Measurements from ENCODE around the gene SPACA7.

Gene SPACA7

DNA sequence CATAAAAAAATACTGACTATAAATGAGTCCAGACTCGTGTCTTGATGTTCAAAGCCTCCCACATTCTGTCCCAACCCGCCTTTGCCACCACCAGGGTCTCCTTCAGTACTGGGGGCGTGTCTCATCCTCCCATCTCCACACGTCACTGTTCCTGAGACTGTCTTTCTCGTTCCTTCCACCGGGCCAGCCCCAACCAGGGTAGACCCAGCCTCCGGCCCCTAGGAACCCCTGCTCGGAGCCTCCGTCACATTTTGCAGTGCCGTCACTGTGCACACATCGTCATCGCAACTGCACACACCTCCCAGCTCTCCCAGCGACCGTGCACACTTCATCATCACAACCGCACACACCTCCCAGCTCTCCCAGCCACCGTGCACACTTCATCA is 73.4 kb downstream of the SPACA7 start:
- DNase-seq: no peak

- no peak for DNase-seq
Observed at GRCh38 chr13:112450118-112450903, 74.2 kb downstream of the SPACA7 start.

DNA sequence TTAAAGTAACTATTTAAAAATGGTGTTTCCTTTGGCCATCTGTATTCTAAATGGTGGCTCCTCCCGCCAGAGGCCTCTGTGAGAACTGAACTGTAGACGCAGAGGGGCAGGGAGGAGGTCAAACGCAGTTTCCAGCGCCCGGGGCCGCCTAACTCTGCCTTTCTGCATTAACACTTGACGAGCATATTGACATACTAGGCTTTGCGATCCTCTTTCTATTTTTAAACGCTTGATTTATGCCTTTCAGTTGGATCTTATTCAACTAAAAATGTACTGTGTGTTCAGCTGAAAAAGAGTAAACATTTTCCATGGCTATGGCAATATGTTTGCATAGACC is 74.7 kb downstream of the SPACA7 start:
- DNase-seq: peak; percentile 92

GRCh38 chr13:112451512-112452379 is 75.6 kb downstream of the SPACA7 start:
- no peak for DNase-seq

- no peak for DNase-seq
Observed at GRCh38 chr13:112452380-112453206, 76.4 kb downstream of the SPACA7 start.

DNA sequence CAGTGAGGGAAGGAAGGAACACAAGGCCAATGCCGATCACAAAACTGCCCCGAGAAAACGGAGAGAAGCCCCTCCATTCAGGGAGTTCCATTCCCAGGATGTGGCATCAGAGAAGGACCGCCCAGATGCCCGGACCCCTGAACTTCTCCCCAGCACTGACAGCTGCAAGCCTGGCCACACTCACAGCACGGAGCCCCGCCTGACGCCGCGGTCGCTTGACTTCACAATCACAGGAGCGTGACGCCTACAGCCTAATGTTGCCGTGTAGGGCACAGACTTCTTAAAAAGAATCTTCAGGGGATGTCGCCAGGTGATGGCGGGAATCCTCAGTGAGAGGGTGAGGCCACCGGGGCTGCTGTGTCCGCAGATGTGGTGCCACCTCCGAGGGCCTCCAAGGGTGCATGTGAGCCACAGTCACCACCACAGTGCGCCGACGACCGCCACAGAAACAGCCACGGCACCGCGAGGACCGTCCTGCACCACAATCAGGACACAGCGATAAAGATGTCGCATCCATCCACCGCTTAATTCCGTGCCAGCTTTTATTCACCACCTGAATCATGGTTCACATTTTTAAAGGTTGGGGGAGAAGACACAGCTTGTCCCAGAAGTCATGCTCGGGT is 77.2 kb downstream of the SPACA7 start:
- DNase-seq: no peak

DNA sequence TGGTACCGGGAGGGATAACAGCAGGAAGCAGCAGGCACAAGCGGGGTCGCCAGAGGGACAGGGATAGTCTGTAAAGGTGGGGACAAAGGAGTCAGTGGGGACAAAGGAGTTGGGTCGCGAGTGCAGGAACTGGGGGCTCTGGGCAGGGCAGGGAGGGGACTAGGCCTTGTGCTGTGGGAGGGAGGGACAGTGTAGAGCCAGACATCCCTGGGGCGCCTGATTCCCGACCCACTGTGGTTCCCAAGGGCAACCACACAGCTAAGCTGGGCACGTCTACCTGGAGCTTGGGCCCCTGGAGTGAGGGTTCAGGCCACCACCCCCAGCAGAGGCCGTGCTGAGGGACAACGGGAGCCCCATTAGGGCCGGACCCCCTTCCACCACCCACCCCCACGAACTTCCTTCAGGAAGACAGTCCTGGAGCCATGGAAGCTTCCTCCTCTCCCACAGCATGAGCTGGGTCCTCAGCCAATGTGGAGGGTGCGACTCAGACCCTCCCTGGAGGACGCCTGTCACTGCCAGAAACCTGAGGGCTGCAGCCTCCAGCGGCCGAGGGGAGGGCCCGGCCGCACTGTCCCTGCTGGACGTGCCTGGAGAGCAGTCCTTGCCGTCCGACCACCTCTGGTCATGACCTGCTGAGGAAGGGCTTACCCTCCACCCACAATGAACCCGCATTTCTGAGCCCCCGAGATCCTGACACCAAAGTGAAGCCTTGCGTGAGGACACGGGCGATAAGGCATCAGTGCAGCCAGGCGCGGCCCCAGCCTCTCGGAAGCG is 77.9 kb downstream of the SPACA7 start:
- DNase-seq: no peak

DNA sequence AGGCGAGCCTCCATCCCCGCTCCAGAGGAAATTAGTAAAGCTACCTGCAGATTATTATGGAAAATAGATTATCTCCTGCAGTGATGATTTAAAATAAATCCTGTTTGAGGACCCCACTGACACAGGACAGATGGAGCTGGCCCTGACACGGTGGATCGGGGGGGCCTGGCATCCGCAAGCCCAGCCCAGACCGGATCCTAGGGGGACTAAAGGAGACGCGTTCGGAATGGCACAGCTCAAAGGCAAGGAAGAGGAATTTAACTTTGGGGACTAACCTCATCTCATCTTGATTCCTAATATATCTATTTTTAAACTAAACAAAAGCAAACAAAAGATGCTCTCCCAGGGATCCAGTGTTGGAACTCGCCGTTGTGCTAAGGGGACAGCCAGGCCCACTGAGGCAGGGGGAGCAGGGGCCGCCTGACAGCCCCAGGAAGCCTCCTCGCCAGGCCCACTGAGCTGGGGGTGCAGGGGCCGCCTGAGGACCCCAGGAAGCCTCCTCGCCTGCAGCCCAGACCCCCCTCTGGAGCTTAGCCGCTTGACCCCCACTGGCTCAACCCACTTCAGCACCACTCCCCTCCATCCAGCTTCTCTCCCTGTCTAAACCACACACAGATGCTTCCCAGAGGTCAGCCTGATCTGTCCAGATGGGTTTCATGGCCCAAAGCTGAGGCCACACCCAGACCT is 78.6 kb downstream of the SPACA7 start:
- DNase-seq: no peak

DNA sequence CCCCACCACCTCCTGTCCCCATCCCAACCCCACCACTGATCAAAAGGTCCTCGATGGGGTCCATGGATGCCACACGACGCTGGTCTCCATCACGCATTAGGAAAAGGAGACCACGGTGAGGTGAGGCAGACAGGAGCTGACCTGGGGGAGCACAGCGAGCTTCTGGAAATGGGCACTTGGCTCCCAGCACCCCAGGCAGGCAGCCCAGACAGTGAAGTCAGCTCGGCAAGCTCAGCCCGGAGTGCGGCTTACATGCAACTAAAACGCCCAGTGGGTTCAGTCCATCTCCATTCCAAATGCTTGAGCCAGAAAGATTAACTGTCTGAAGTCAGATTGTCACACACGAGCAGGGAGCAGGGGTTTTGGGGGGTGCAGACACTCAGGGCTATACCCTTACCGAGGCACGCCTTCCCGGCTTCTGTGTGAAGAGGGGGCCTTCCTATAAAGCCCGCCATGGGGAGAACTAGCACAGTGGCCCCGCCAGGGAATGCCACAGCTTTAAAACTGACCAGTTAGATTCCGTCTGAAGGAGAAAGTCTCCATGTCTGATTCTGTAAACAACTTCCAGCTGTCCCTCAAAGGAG is 79.4 kb downstream of the SPACA7 start:
- no peak for DNase-seq

DNA sequence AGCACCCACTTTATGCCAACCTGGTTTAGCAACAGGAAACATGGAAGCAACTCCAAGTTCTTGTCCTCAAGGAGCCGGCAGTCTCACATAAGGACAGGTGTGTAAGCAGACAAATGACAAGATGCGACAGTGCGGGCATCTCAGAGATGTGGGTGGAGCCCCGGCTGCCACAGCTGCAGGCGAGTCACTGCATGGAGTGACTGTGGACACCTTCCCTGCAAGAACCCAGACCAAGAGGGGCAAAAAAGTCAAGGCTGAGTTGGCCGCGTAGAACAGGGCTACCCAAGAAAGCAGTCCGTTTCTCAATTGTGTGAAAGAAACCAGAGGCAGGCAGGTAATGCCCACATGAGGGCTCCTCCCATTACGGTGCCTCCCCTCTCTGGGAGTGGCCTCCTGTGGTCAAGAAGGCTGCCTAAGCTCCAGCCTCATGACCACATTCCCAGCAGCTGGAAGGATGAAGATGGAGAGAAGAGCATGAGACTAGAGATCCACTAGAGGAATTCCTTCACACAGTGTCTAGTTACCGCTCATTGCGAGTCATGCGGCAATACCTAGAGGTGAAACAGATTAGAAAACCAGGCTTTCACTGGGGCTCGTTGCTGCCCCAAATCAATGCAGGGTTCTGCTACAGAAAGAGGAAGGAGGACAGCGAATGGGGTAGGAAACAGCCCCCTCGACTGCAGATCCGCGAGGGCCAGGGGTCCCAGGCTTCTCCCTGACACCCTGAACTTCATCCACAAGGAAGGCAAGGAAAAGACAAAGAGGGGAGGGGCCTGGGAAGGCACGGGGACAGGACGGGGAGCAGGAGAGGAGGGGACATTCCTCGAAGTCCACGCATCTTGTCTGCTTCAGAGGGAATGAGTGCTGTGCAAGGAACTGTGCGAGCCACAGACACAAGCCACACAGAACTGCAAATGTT is 80.2 kb downstream of the SPACA7 start:
- no peak for DNase-seq

- DNase-seq: no peak
Observed at GRCh38 chr13:112457081-112457480, 80.9 kb downstream of the SPACA7 start.

DNA sequence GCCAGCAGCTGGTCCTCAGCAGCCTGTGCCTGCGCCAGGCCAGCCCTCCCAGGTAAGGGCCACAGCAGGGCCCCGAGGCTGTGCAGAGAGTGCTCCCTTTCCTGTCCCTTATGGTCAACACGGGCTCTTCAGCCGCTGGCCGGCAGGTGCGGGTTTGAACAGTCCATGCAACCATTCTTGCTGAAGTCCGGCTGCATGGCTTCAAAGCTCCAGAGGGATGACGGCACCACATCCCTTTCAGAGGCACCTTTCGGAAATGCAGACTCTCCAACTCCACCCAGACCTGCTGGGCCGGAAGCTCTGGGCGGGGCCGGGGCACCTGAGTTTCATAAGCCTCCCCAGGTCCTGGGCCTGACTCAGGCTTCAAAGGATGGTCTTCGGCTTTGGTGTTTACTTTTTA is 81.3 kb downstream of the SPACA7 start:
- DNase-seq: no peak

- DNase-seq: no peak
Observed at GRCh38 chr13:112462408-112462807, 86.3 kb downstream of the SPACA7 start.

DNA sequence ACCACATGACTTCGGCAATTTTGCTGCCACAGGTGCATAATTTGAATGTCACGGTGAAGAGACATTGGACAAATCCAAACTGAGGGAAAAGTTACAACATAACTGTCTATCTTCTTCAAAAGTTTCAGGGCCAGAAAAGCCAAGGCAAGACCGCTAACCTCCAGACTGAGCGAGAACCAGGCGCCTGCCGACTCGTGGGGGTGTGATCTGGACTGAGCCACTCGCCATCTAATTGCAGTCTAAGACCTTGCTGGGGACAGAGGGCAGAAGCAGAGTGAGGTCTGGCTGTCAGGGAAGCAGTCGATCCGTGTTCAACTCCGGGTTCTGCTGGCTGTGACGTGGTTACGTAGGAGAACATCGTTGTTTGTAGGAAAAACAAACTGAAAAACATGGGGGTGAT is 88.6 kb downstream of the SPACA7 start:
- no peak for DNase-seq

- no peak for DNase-seq
Observed at GRCh38 chr13:112465251-112466131, 89.3 kb downstream of the SPACA7 start.

GRCh38 chr13:112466132-112467058 is 90.2 kb downstream of the SPACA7 start:
- no peak for DNase-seq

DNA sequence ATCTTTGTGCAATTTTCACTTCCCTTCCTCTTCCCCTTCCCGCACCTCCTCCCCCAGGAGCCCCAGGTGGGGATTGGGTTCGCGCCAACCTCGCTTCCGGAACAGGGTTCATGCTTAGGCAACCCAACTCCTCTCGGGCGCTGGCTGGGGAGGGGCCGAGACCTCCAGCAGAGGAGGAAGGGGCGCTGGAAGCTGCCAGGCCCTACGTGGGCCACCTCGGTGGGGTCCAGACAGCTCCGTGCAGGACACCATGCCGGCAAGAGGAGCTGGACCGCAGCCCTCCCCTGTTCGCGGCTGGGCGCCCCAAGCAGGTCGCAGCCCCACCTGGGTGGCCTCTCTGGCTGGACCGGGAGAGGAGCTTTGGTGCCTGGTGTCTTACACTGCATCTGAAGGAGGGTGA is 91.1 kb downstream of the SPACA7 start:
- DNase-seq: no peak

GRCh38 chr13:112468069-112468468 is 91.9 kb downstream of the SPACA7 start:
- DNase-seq: no peak

All from COR-L47 (cell line).